Ovary (tissue), 9 donors: ENCODE measurements around the gene PNMA1. TPM values are rescaled to one million over a fixed set of nuclear protein-coding genes. Genes with fewer than 3 reads are reported as not detected.

Experiments
- DNase-seq, 5 donors: peaks; one replicate each; pipeline ENCODE4 v3.0.0-alpha.2; 2019 to 2020
- H3K27ac ChIP-seq, 2 donors: fragments of 200-600 bp; one replicate each; pipeline versions ENCODE4 v1.5.1 to v1.8.0; 2019 to 2022
- H3K27me3 ChIP-seq: fragments of 200-600 bp; one replicate; pipeline ENCODE4 v1.8.0; 2022
- H3K36me3 ChIP-seq: fragments of 200-600 bp; sonication (generic); one replicate; pipeline ENCODE4 v1.5.1; 2019
- H3K4me1 ChIP-seq: one replicate; pipeline ENCODE4 v1.8.1; 2013; ENCODE audit warnings: mild to moderate bottlenecking, moderate library complexity; ENCODE audit not compliant: insufficient read depth
- H3K4me3 ChIP-seq: fragments of 200-600 bp; sonication (generic); one replicate; pipeline ENCODE4 v1.5.1; 2017
- H3K9me3 ChIP-seq, 2 donors: fragments of 200-600 bp in 1 of 2; sonication (generic) in 1 of 2; one replicate each; pipeline versions ENCODE4 v1.5.1 to v1.8.1; 2013 to 2019; ENCODE audit warnings: mild to moderate bottlenecking in 1 of 2, moderate library complexity in 1 of 2
- EP300 ChIP-seq: sonication (generic); formaldehyde crosslinking; IDR thresholded peaks from one replicate; pipeline ENCODE4 v1.6.1; 2017; ENCODE audit warnings: antibody characterized with exemption
- POLR2A ChIP-seq: fragments of 450-650 bp; IDR thresholded peaks from one replicate; pipeline ENCODE4 v1.6.1; 2017; ENCODE audit warnings: antibody characterized with exemption, mild to moderate bottlenecking, moderate library complexity
- WGBS, 3 donors: extraction: QIAGEN DNeasy Blood & Tissue Kit in 1 of 3; methylation state at CpG; one replicate each; pipeline versions ENCODE4 v1.1.5 to v1.1.7; 2013 to 2017; 5-methylcytosine and 5-hydroxymethylcytosine counted together
- intact Hi-C, 4 donors: fragments of 100-400 bp; cut with DNase I; formaldehyde crosslinking; loops; one replicate each; pipeline versions ENCODE4 v1.11.0 to v1.15.1; 2022 to 2023
- polyA plus RNA-seq, 2 donors: library from polyadenylated mRNA; stranded (reverse); fragments of 200-250 nt in 1 of 2; fragments of 350-450 nt in 1 of 2; fragmentation: Illumina TruSeq in 1 of 2; extraction: RNeasy Lipid Tissue Mini Kit (QIAGEN cat#74804) in 1 of 2; gene quantifications; one replicate each; pipeline ENCODE4 v1.2.3, GENCODE V29; 2013 to 2014
- total RNA-seq, 7 donors: library from RNA; depleted of rRNA in 2 of 7; stranded (reverse); fragments of >200 nt in 2 of 7; fragmentation: NEBNext Ultra II Directional in 3 of 7; extraction: Animal tissue kit (Norgen Biotek cat#: 25700) in 3 of 7; gene quantifications; one replicate each; pipeline versions ENCODE4 v1.1.0 to v1.2.4, GENCODE V29; 2016 to 2023
- TF ChIP-seq, protein P1 (sequence below), 3 donors: fragments of 450-650 bp in 2 of 3; fragments of 200-600 bp in 1 of 3; IDR thresholded peaks; one replicate each; pipeline versions ENCODE4 v1.5.1 to v1.8.0; 2016 to 2022; ENCODE audit warnings: antibody characterized with exemption in 3 of 3, mild to moderate bottlenecking in 1 of 3
- donor health status: DM: no; HTN: no; CAD: no; lungs with moderate emphysema.
- donor health status: DM: no; HTN: no; CAD: no.
- donor health status: Bipolar disorder and iron deficiency.
- donor health status: DM: yes; HTN: yes; CAD: no.
- donor health status: DM: no; HTN: no; CAD: no.
- donor health status: DM: yes; HTN: yes; CAD: no.

The PNMA1 gene
- total and polyA plus RNA-seq, 9 donors: 22.3 to 114 (median 84.2) TPM

DNA sequence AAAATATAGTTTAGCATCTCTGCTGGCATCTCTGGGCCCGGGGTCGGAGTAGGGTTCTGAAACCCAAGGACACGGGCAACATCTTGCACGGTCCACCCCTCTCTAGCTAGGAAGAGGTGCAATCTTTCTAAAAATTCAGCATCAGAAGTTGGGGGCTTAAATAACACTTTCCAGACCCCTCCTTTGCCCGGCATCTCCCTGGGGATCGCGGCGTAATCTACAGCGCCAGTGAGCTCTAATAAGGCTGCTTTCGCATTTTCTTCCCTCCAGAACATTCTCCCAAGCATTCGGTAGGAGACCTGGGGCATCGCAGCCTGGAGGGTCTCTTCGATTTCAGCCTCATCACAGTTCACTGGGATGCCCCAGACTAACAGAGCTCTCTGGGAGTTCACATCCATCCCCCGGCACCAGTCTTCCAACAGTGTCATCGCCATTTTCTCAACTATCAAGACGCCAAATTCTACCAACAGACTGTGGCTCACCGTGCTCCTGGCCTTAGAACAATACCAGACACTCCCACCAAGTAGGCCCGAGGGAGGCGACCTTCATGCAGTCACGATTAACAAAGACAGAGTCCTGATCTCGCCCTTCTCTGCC is 880 bp downstream of the PNMA1 start:
- intact Hi-C loops: loop anchor here in 1 of 4 donors (10.0 kb wide), 1 partner anchor 69 kb away; the partner anchor contains the start of gene DNAL1
- peaks cover 11% of the 10 kb centered on the region for H3K4me1 ChIP-seq
- H3K27me3 ChIP-seq: no peaks in the 10 kb centered on the region
- DNase-seq: peak in 1 of 5 donors; percentile 49
- no peaks in the 10 kb centered on the region for H3K9me3 ChIP-seq
- no peak for TF ChIP-seq POLR2A
- no peak for TF ChIP-seq EP300
- TF ChIP-seq, protein P1, sequence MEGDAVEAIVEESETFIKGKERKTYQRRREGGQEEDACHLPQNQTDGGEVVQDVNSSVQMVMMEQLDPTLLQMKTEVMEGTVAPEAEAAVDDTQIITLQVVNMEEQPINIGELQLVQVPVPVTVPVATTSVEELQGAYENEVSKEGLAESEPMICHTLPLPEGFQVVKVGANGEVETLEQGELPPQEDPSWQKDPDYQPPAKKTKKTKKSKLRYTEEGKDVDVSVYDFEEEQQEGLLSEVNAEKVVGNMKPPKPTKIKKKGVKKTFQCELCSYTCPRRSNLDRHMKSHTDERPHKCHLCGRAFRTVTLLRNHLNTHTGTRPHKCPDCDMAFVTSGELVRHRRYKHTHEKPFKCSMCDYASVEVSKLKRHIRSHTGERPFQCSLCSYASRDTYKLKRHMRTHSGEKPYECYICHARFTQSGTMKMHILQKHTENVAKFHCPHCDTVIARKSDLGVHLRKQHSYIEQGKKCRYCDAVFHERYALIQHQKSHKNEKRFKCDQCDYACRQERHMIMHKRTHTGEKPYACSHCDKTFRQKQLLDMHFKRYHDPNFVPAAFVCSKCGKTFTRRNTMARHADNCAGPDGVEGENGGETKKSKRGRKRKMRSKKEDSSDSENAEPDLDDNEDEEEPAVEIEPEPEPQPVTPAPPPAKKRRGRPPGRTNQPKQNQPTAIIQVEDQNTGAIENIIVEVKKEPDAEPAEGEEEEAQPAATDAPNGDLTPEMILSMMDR (IDR thresholded peaks at IDR 0.05): no peak
- H3K4me3 ChIP-seq: peak overlapping the region; percentile 66
- WGBS, 3 donors: 0 to 1% (median 1%) methylated on average over 21 of the region's 21 CpGs
- H3K27ac ChIP-seq: peak overlapping the region; percentile 81 to 94
- no peaks in the 10 kb centered on the region for H3K36me3 ChIP-seq

GRCh38 chr14:73712540-73713180 is 1.5 kb downstream of the PNMA1 start:
- Histone ChIP-seq H3K27ac (peak overlapping the region; percentile 81 to 94), H3K9me3 (no peaks in the 10 kb centered on the region), H3K27me3 (no peaks in the 10 kb centered on the region), H3K4me1 (peaks cover 6% of the 10 kb centered on the region), H3K36me3 (no peaks in the 10 kb centered on the region), H3K4me3 (peak overlapping the region; percentile 66)
- 1 to 4% (median 3%) methylated on average over 20 of the region's 20 CpGs for WGBS, 3 donors
- TF ChIP-seq POLR2A (no peak), EP300 (no peak)
- TF ChIP-seq, protein P1 (IDR thresholded peaks at IDR 0.05): no peak
- peak in 2 of 5 donors; percentile 27 to 47 for DNase-seq
- intact Hi-C loops: loop anchor here in 1 of 4 donors (10.0 kb wide), 1 partner anchor 68 kb away; the partner anchor contains the start of gene DNAL1

GRCh38 chr14:73712071-73712506 is 2.1 kb downstream of the PNMA1 start:
- intact Hi-C loops: loop anchor here in 1 of 4 donors (10.0 kb wide), 1 partner anchor 67 kb away; the partner anchor contains the start of gene DNAL1
- TF ChIP-seq, protein P1 (IDR thresholded peaks at IDR 0.05): no peak
- TF ChIP-seq POLR2A (no peak), EP300 (no peak)
- Histone ChIP-seq H3K4me1 (peaks cover under 1% of the 10 kb centered on the region), H3K4me3 (peak overlapping the region; percentile 66), H3K9me3 (no peaks in the 10 kb centered on the region), H3K27ac (peak overlapping the region; percentile 81 to 94), H3K27me3 (no peaks in the 10 kb centered on the region), H3K36me3 (no peaks in the 10 kb centered on the region)
- DNase-seq: no peak
- WGBS, 3 donors: 3 to 6% (median 6%) methylated on average over 11 of the region's 11 CpGs

GRCh38 chr14:73710737-73711136 is 3.4 kb downstream of the PNMA1 start:
- intact Hi-C loops: loop anchor here in 1 of 4 donors (10.0 kb wide), 1 partner anchor 66 kb away; the partner anchor contains the start of gene DNAL1
- no peaks in the 10 kb centered on the region for H3K36me3 ChIP-seq
- TF ChIP-seq, protein P1 (IDR thresholded peaks at IDR 0.05): no peak
- no peak for TF ChIP-seq POLR2A
- no peaks in the 10 kb centered on the region for H3K27me3 ChIP-seq
- no peaks in the 10 kb centered on the region for H3K9me3 ChIP-seq
- no peak for DNase-seq
- H3K27ac ChIP-seq: no peak overlapping the region
- no peak overlapping the region for H3K4me3 ChIP-seq
- WGBS, 3 donors: 95 to 98% (median 96%) methylated on average over 5 of the region's 5 CpGs
- no peaks in the 10 kb centered on the region for H3K4me1 ChIP-seq
